ENCODE data around the gene ARHGAP24. TPM values are rescaled to one million over a fixed set of nuclear protein-coding genes. Genes with fewer than 3 reads are reported as not detected.
"Not testable (repeated sequence)": the region's sequence is repeated elsewhere in the genome, so short reads cannot be mapped to it uniquely, and the experiment has no call there.

The ARHGAP24 gene
- total RNA-seq, 2 experiments from 2014 or later, result not detected

GRCh38 chr4:85642356-85643100 lies 167.6 kb downstream of the ARHGAP24 start:
- Mint-ChIP-seq H3K27me3 (no peaks in the 10 kb centered on the region), H3K4me1 (no peaks in the 10 kb centered on the region), H3K9me3 (no peaks in the 10 kb centered on the region), H3K36me3 (ENCODE audit: low read depth) (no peaks in the 10 kb centered on the region), H3K4me3 (no peak overlapping the region), H3K27ac (no peak overlapping the region)
- DNase-seq, result no peak
- CTCF ChIA-PET, result no interaction called here
- POLR2A ChIA-PET, result no interaction called here

GRCh38 chr4:85644061-85644460 lies 169.1 kb downstream of the ARHGAP24 start:
- ChIA-PET CTCF (no interaction called here), POLR2A (no interaction called here)
- Mint-ChIP-seq H3K27me3 (no peaks in the 10 kb centered on the region), H3K9me3 (no peaks in the 10 kb centered on the region), H3K27ac (no peak overlapping the region), H3K4me1 (no peaks in the 10 kb centered on the region), H3K4me3 (no peak overlapping the region), H3K36me3 (ENCODE audit: low read depth) (no peaks in the 10 kb centered on the region)
- no peak for DNase-seq

GRCh38 chr4:85650908-85651307 lies 176.0 kb downstream of the ARHGAP24 start:
- Mint-ChIP-seq H3K27me3 (no peaks in the 10 kb centered on the region), H3K9me3 (peaks cover 4% of the 10 kb centered on the region), H3K4me3 (no peak overlapping the region), H3K4me1 (no peaks in the 10 kb centered on the region), H3K36me3 (ENCODE audit: low read depth) (no peaks in the 10 kb centered on the region), H3K27ac (no peak overlapping the region)
- no peak for DNase-seq
- POLR2A ChIA-PET, result no interaction called here
- CTCF ChIA-PET, result no interaction called here

- ChIA-PET POLR2A (no interaction called here), CTCF (no interaction called here)
- Mint-ChIP-seq H3K4me1 (no peaks in the 10 kb centered on the region), H3K9me3 (no peaks in the 10 kb centered on the region), H3K27ac (no peak overlapping the region), H3K4me3 (no peak overlapping the region), H3K27me3 (no peaks in the 10 kb centered on the region), H3K36me3 (ENCODE audit: low read depth) (no peaks in the 10 kb centered on the region)
- DNase-seq, result no peak
Observed at GRCh38 chr4:85656759-85657505, 182.0 kb downstream of the ARHGAP24 start.

- H3K4me1 Mint-ChIP-seq, result no peaks in the 10 kb centered on the region
- ChIA-PET POLR2A (no interaction called here), CTCF (no interaction called here)
- DNase-seq, result no peak
- H3K4me3 Mint-ChIP-seq, result no peak overlapping the region
- no peaks in the 10 kb centered on the region for H3K27me3 Mint-ChIP-seq
- H3K9me3 Mint-ChIP-seq, result no peaks in the 10 kb centered on the region
- H3K36me3 Mint-ChIP-seq (ENCODE audit: low read depth), result no peaks in the 10 kb centered on the region
- no peak overlapping the region for H3K27ac Mint-ChIP-seq
Observed at GRCh38 chr4:85658766-85659439, 184.0 kb downstream of the ARHGAP24 start.

- H3K4me3 Mint-ChIP-seq, result no peak overlapping the region
- CTCF ChIA-PET, result no interaction called here
- H3K27ac Mint-ChIP-seq, result no peak overlapping the region
- no peaks in the 10 kb centered on the region for H3K36me3 Mint-ChIP-seq (ENCODE audit: low read depth)
- POLR2A ChIA-PET, result no interaction called here
- DNase-seq, result no peak
- no peaks in the 10 kb centered on the region for H3K4me1 Mint-ChIP-seq
- H3K27me3 Mint-ChIP-seq, result no peaks in the 10 kb centered on the region
- H3K9me3 Mint-ChIP-seq, result no peaks in the 10 kb centered on the region
Observed at GRCh38 chr4:85659610-85660218, 184.8 kb downstream of the ARHGAP24 start.

- CTCF ChIA-PET; H3K27ac Mint-ChIP-seq; H3K27me3 Mint-ChIP-seq; H3K9me3 Mint-ChIP-seq; H3K4me1 Mint-ChIP-seq; POLR2A ChIA-PET; DNase-seq; H3K4me3 Mint-ChIP-seq; H3K36me3 Mint-ChIP-seq (ENCODE audit: low read depth): not testable (repeated sequence)
Observed at GRCh38 chr4:85666625-85667024, 191.7 kb downstream of the ARHGAP24 start.

GRCh38 chr4:85669204-85669603 lies 194.3 kb downstream of the ARHGAP24 start:
- ChIA-PET CTCF (no interaction called here), POLR2A (no interaction called here)
- no peak overlapping the region for H3K4me3 Mint-ChIP-seq
- H3K36me3 Mint-ChIP-seq (ENCODE audit: low read depth), result no peaks in the 10 kb centered on the region
- no peak overlapping the region for H3K27ac Mint-ChIP-seq
- H3K9me3 Mint-ChIP-seq, result peaks cover 6% of the 10 kb centered on the region
- no peak for DNase-seq
- no peaks in the 10 kb centered on the region for H3K27me3 Mint-ChIP-seq
- no peaks in the 10 kb centered on the region for H3K4me1 Mint-ChIP-seq

GRCh38 chr4:85669992-85670548 lies 195.1 kb downstream of the ARHGAP24 start:
- Mint-ChIP-seq H3K36me3 (ENCODE audit: low read depth) (no peaks in the 10 kb centered on the region), H3K27me3 (no peaks in the 10 kb centered on the region), H3K4me1 (no peaks in the 10 kb centered on the region), H3K9me3 (peaks cover 6% of the 10 kb centered on the region), H3K4me3 (no peak overlapping the region), H3K27ac (no peak overlapping the region)
- ChIA-PET CTCF (no interaction called here), POLR2A (no interaction called here)
- no peak for DNase-seq

- Mint-ChIP-seq H3K36me3 (ENCODE audit: low read depth) (no peaks in the 10 kb centered on the region), H3K27ac (no peak overlapping the region), H3K9me3 (peaks cover 2% of the 10 kb centered on the region), H3K27me3 (no peaks in the 10 kb centered on the region), H3K4me1 (no peaks in the 10 kb centered on the region), H3K4me3 (no peak overlapping the region)
- ChIA-PET POLR2A (no interaction called here), CTCF (no interaction called here)
- DNase-seq, result no peak
Observed at GRCh38 chr4:85671120-85671519, 196.2 kb downstream of the ARHGAP24 start.

GRCh38 chr4:85672116-85672515 lies 197.2 kb downstream of the ARHGAP24 start:
- Mint-ChIP-seq H3K9me3 (peaks cover 2% of the 10 kb centered on the region), H3K27ac (no peak overlapping the region), H3K4me1 (no peaks in the 10 kb centered on the region), H3K27me3 (no peaks in the 10 kb centered on the region), H3K36me3 (ENCODE audit: low read depth) (no peaks in the 10 kb centered on the region), H3K4me3 (no peak overlapping the region)
- ChIA-PET POLR2A (no interaction called here), CTCF (no interaction called here)
- DNase-seq, result no peak

- H3K9me3 Mint-ChIP-seq, result peaks cover 2% of the 10 kb centered on the region
Observed at GRCh38 chr4:85672959-85673358, 198.0 kb downstream of the ARHGAP24 start.

GRCh38 chr4:85673540-85673939 lies 198.6 kb downstream of the ARHGAP24 start:
- CTCF ChIA-PET, result no interaction called here
- no peak for DNase-seq
- Mint-ChIP-seq H3K4me3 (no peak overlapping the region), H3K27me3 (no peaks in the 10 kb centered on the region), H3K4me1 (no peaks in the 10 kb centered on the region), H3K36me3 (ENCODE audit: low read depth) (no peaks in the 10 kb centered on the region), H3K27ac (no peak overlapping the region), H3K9me3 (peaks cover 2% of the 10 kb centered on the region)
- POLR2A ChIA-PET, result no interaction called here

More at GRCh38 chr4:85672959-85673358, 198.0 kb downstream of the ARHGAP24 start:
- no peak for DNase-seq
- Mint-ChIP-seq H3K27me3 (no peaks in the 10 kb centered on the region), H3K4me1 (no peaks in the 10 kb centered on the region), H3K36me3 (ENCODE audit: low read depth) (no peaks in the 10 kb centered on the region), H3K4me3 (no peak overlapping the region), H3K27ac (no peak overlapping the region)
- CTCF ChIA-PET, result no interaction called here
- POLR2A ChIA-PET, result no interaction called here

Measured in activated CD4-positive, alpha-beta memory T cell treated with anti-CD3 and anti-CD28 coated beads, Interleukin-2, amount 10 ng/mL, durations not matched to agents 7 days and 5 days (primary cell).